H1 (cell line): ENCODE data around the gene DNTTIP2. TPM values are rescaled to one million over a fixed set of nuclear protein-coding genes. Genes with fewer than 3 reads are reported as not detected.

ENCODE experiments used
- CTCF ChIA-PET: fragments of 300-600 bp; sonication (Branson Sonifier 250); formaldehyde crosslinking; loops from one replicate; lab custom pipeline; 2021; ENCODE audit not compliant: partially characterized antibody; lab: Charles Lee
- POLR2A ChIA-PET: fragments of 300-600 bp; sonication (Branson Sonifier 250); formaldehyde crosslinking; loops from one replicate; lab custom pipeline; 2021; ENCODE audit warnings: inconsistent platforms; ENCODE audit not compliant: partially characterized antibody; lab: Charles Lee
- DNase-seq, 2 experiments: peaks; one replicate each; pipeline versions ENCODE4 v3.0.0 to v3.0.0-alpha.2; 2010 to 2022; ENCODE audit warnings: low spot score in 2 of 2, low read depth in 1 of 2, mixed read lengths in 1 of 2
- FAIRE-seq: peaks from 2 replicates; lab custom pipeline; 2011; peaks lifted over from hg19 to GRCh38; lab: Jason Lieb, UNC
- H2AFZ ChIP-seq: 2 replicates; pipeline ENCODE4 v1.8.1; 2012; ENCODE audit warnings: low read length, inconsistent platforms
- H2AK5ac ChIP-seq: 2 replicates; pipeline ENCODE4 v1.6.1; 2013; ENCODE audit warnings: low read depth, low read length
- H2BK120ac ChIP-seq: replicated peaks from 2 replicates; pipeline ENCODE3; 2013; ENCODE audit warnings: low read depth, low read length, inconsistent platforms
- H2BK12ac ChIP-seq: 2 replicates; pipeline ENCODE4 v1.6.1; 2013; ENCODE audit warnings: low read depth, low read length
- H2BK15ac ChIP-seq: 2 replicates; pipeline ENCODE4 v1.6.1; 2013; ENCODE audit warnings: low read length
- H2BK20ac ChIP-seq: 2 replicates; pipeline ENCODE4 v1.6.1; 2013; ENCODE audit warnings: low read length
- H2BK5ac ChIP-seq: 2 replicates; pipeline ENCODE4 v1.6.1; 2013; ENCODE audit warnings: low read depth, low read length
- H3K14ac ChIP-seq: 2 replicates; pipeline ENCODE4 v1.6.1; 2013; ENCODE audit warnings: inconsistent platforms; ENCODE audit not compliant: insufficient read length
- H3K18ac ChIP-seq: 2 replicates; pipeline ENCODE4 v1.6.1; 2013; ENCODE audit warnings: low read length; ENCODE audit errors: extremely low read depth
- H3K23ac ChIP-seq: 2 replicates; pipeline ENCODE4 v1.6.1; 2013; ENCODE audit warnings: inconsistent platforms; ENCODE audit not compliant: insufficient read length
- H3K23me2 ChIP-seq: 2 replicates; pipeline ENCODE4 v1.6.1; 2013; ENCODE audit warnings: low read depth, low read length
- H3K27ac ChIP-seq: 2 replicates; pipeline ENCODE4 v1.6.1; 2011; ENCODE audit warnings: low read depth, low read length, inconsistent platforms
- H3K27me3 ChIP-seq, 4 experiments: replicated peaks in 1 of 4; 1 replicate in 1 of 4; 2 replicates in 3 of 4; pipeline versions ENCODE4 v1.6.1 to v1.8.1; 2011 to 2013; ENCODE audit warnings: low read length in 3 of 4, mild to moderate bottlenecking in 3 of 4, inconsistent platforms in 2 of 4, mixed read lengths in 2 of 4, moderate library complexity in 1 of 4; ENCODE audit not compliant: control insufficient read depth in 3 of 4, insufficient read depth in 3 of 4; ENCODE audit errors: extremely low read depth in 1 of 4
- H3K36me3 ChIP-seq, 4 experiments: 2 replicates each; pipeline versions ENCODE4 v1.6.1 to v1.8.1; 2011 to 2013; ENCODE audit warnings: mild to moderate bottlenecking in 4 of 4, low read length in 3 of 4, moderate library complexity in 2 of 4, control low read depth in 1 of 4, inconsistent platforms in 1 of 4; ENCODE audit not compliant: insufficient read depth in 4 of 4, control insufficient read depth in 2 of 4
- H3K4ac ChIP-seq: replicated peaks from 2 replicates; pipeline ENCODE3; 2013; ENCODE audit warnings: low read length, low read depth, mixed read lengths, inconsistent platforms; ENCODE audit not compliant: insufficient read length
- H3K4me1 ChIP-seq, 4 experiments: replicated peaks in 1 of 4; 1 replicate in 1 of 4; 2 replicates in 3 of 4; pipeline versions ENCODE4 v1.6.1 to v1.8.1; 2011 to 2013; ENCODE audit warnings: low read length in 3 of 4, inconsistent platforms in 2 of 4, mixed read lengths in 1 of 4; ENCODE audit not compliant: insufficient read depth in 4 of 4, control insufficient read depth in 3 of 4
- H3K4me2 ChIP-seq, 2 experiments: 2 replicates each; pipeline versions ENCODE4 v1.6.1 to v1.8.1; 2011 to 2013; ENCODE audit warnings: low read depth in 2 of 2, low read length in 2 of 2, control low read depth in 1 of 2, inconsistent platforms in 1 of 2, mild to moderate bottlenecking in 1 of 2; ENCODE audit not compliant: insufficient read depth in 1 of 2
- H3K4me3 ChIP-seq, 4 experiments: fragments of 200-600, 300-600 bp in 1 of 4; sonication (generic), shearing (Covaris generic), sonication (Bioruptor Twin) in 1 of 4; 2 replicates each; pipeline versions ENCODE4 v1.5.1 to v1.8.1; 2011 to 2016; ENCODE audit warnings: low read length in 4 of 4, low read depth in 3 of 4, control low read depth in 2 of 4, inconsistent platforms in 2 of 4, mild to moderate bottlenecking in 2 of 4, mixed read lengths in 1 of 4, moderate library complexity in 1 of 4; ENCODE audit not compliant: insufficient read depth in 2 of 4; ENCODE audit errors: extremely low read depth in 1 of 4
- H3K56ac ChIP-seq: replicated peaks from 2 replicates; pipeline ENCODE3; 2013; ENCODE audit warnings: low read depth, mild to moderate bottlenecking, mixed read lengths, low read length, inconsistent platforms; ENCODE audit not compliant: insufficient read length
- H3K79me1 ChIP-seq: 2 replicates; pipeline ENCODE4 v1.6.1; 2013; ENCODE audit warnings: low read depth, low read length, control low read depth
- H3K79me2 ChIP-seq, 2 experiments: 2 replicates each; pipeline versions ENCODE4 v1.6.1 to v1.8.1; 2012 to 2013; ENCODE audit warnings: low read length in 2 of 2, mild to moderate bottlenecking in 2 of 2, inconsistent platforms in 1 of 2; ENCODE audit not compliant: insufficient read depth in 2 of 2, control insufficient read depth in 1 of 2
- H3K9ac ChIP-seq, 4 experiments: replicated peaks in 1 of 4; 1 replicate in 1 of 4; 2 replicates in 3 of 4; pipeline versions ENCODE4 v1.6.1 to v1.8.1; 2011 to 2013; ENCODE audit warnings: low read depth in 3 of 4, low read length in 3 of 4, control low read depth in 2 of 4, mild to moderate bottlenecking in 2 of 4, moderate library complexity in 2 of 4, inconsistent platforms in 1 of 4; ENCODE audit errors: extremely low read depth in 1 of 4
- H3K9me3 ChIP-seq, 2 experiments: 2 replicates each; pipeline versions ENCODE4 v1.6.1 to v1.8.1; 2012 to 2013; ENCODE audit warnings: mild to moderate bottlenecking in 2 of 2, moderate library complexity in 2 of 2, control low read depth in 1 of 2, inconsistent platforms in 1 of 2, low read depth in 1 of 2, low read length in 1 of 2, mixed read lengths in 1 of 2; ENCODE audit not compliant: insufficient read depth in 2 of 2
- H4K20me1 ChIP-seq, 2 experiments: replicated peaks in 1 of 2; 2 replicates each; pipeline versions ENCODE3 to v1.8.1; 2011 to 2013; ENCODE audit warnings: inconsistent platforms in 2 of 2, low read length in 2 of 2, mild to moderate bottlenecking in 1 of 2; ENCODE audit not compliant: insufficient read depth in 2 of 2, control insufficient read depth in 1 of 2
- H4K5ac ChIP-seq: 2 replicates; pipeline ENCODE4 v1.6.1; 2013; ENCODE audit warnings: low read length, low read depth, mixed read lengths, inconsistent platforms; ENCODE audit not compliant: insufficient read length
- H4K8ac ChIP-seq: 2 replicates; pipeline ENCODE4 v1.8.0; 2013; ENCODE audit warnings: mild to moderate bottlenecking, moderate library complexity, low read length, inconsistent platforms; ENCODE audit not compliant: insufficient read depth; ENCODE audit errors: extremely low read depth
- H4K91ac ChIP-seq: replicated peaks from 2 replicates; pipeline ENCODE3; 2013; ENCODE audit warnings: low read length, mixed read lengths, inconsistent platforms; ENCODE audit not compliant: insufficient read length
- ASH2L ChIP-seq: fragments of 200-600, 300-600 bp; sonication (generic); IDR thresholded peaks from one replicate; pipeline ENCODE4 v1.7.1; 2017; ENCODE audit warnings: low read length
- BACH1 ChIP-seq: IDR thresholded peaks from 2 replicates; pipeline ENCODE4 v1.6.1; 2012; ENCODE audit warnings: low read length, improper control_type of control experiment
- CEBPB ChIP-seq: IDR thresholded peaks from 2 replicates; pipeline ENCODE4 v1.6.1; 2012; ENCODE audit warnings: low read depth, low read length
- CTBP2 ChIP-seq: IDR thresholded peaks from 2 replicates; pipeline ENCODE4 v1.7.0; 2011; ENCODE audit warnings: borderline replicate concordance, mild to moderate bottlenecking, moderate library complexity, mixed read lengths, low read length; ENCODE audit not compliant: insufficient read depth, insufficient read length
- KDM4A ChIP-seq: IDR thresholded peaks from one replicate; pipeline ENCODE4 v1.7.1; 2012; ENCODE audit warnings: low read depth, mild to moderate bottlenecking, moderate library complexity, low read length, inconsistent platforms; ENCODE audit not compliant: severe bottlenecking
- SAP30 ChIP-seq: fragments of 300-600 bp; sonication (generic); IDR thresholded peaks from 2 replicates; pipeline ENCODE4 v1.7.1; 2012; ENCODE audit warnings: low read length, moderate library complexity, mild to moderate bottlenecking, inconsistent platforms; ENCODE audit not compliant: insufficient read depth, insufficient replicate concordance
- SIRT6 ChIP-seq: IDR thresholded peaks from one replicate; pipeline ENCODE4 v1.7.1; 2012; ENCODE audit warnings: low read length, inconsistent platforms
- SIX5 ChIP-seq: IDR thresholded peaks from 2 replicates; pipeline ENCODE4 v1.6.1; 2011; ENCODE audit warnings: mild to moderate bottlenecking, low read depth, low read length
- SP4 ChIP-seq: IDR thresholded peaks from 2 replicates; pipeline ENCODE4 v1.6.1; 2012; ENCODE audit warnings: low read length, inconsistent platforms
- TEAD4 ChIP-seq: IDR thresholded peaks from 2 replicates; pipeline ENCODE4 v1.6.1; 2012; ENCODE audit warnings: low read depth, low read length, inconsistent platforms, mixed read lengths
- WGBS, 2 experiments: shearing (Covaris generic) in 1 of 2; methylation state at CpG; one replicate each; pipeline versions ENCODE4 v1.1.6 to v1.1.7; 2013 to 2015; ENCODE audit warnings: low lambda C conversion rate in 2 of 2, mixed read lengths in 2 of 2, inconsistent platforms in 1 of 2, low coverage in 1 of 2, missing lambda C conversion rate in 1 of 2; ENCODE audit not compliant: insufficient replicate concordance in 2 of 2, insufficient coverage in 1 of 2, insufficient read length in 1 of 2; ENCODE audit errors: extremely low coverage in 1 of 2, missing lambda C conversion rate in 1 of 2; 5-methylcytosine and 5-hydroxymethylcytosine counted together
- polyA plus RNA-seq, 7 experiments: library from polyadenylated mRNA; depleted of rRNA in 3 of 7; stranded (reverse) in 5 of 7; unstranded in 2 of 7; fragments of >200 nt in 5 of 7; fragments of 200-250 nt in 2 of 7; gene quantifications; 1 replicate in 5 of 7; 2 replicates in 1 of 7; 4 replicates in 1 of 7; pipeline versions ENCODE4 v1.2.1 to v1.2.3, GENCODE V29; 2011 to 2013; ENCODE audit warnings: missing spikeins in 2 of 7, mixed read lengths in 2 of 7
- total RNA-seq: library from RNA; stranded (reverse); fragmentation: NEBNext Ultra II Directional; extraction: Animal tissue kit (Norgen Biotek cat#: 25700); gene quantifications from 2 replicates; pipeline ENCODE4 v1.2.1, GENCODE V29; 2021
- TF ChIP-seq, protein P1 (sequence below): IDR thresholded peaks from 2 replicates; pipeline ENCODE4 v1.6.1; 2011; ENCODE audit warnings: low read depth, mild to moderate bottlenecking, low read length; ENCODE audit not compliant: insufficient read depth
- TF ChIP-seq, protein P2 (sequence below): IDR thresholded peaks from 2 replicates; pipeline ENCODE4 v1.6.1; 2012; ENCODE audit warnings: inconsistent platforms

Gene DNTTIP2
- total and polyA plus RNA-seq, 2 of the 8 experiments (the other 6 are each of a cell fraction or from before 2014, with no cell fraction given): 6.3 to 80.4 TPM

DNA sequence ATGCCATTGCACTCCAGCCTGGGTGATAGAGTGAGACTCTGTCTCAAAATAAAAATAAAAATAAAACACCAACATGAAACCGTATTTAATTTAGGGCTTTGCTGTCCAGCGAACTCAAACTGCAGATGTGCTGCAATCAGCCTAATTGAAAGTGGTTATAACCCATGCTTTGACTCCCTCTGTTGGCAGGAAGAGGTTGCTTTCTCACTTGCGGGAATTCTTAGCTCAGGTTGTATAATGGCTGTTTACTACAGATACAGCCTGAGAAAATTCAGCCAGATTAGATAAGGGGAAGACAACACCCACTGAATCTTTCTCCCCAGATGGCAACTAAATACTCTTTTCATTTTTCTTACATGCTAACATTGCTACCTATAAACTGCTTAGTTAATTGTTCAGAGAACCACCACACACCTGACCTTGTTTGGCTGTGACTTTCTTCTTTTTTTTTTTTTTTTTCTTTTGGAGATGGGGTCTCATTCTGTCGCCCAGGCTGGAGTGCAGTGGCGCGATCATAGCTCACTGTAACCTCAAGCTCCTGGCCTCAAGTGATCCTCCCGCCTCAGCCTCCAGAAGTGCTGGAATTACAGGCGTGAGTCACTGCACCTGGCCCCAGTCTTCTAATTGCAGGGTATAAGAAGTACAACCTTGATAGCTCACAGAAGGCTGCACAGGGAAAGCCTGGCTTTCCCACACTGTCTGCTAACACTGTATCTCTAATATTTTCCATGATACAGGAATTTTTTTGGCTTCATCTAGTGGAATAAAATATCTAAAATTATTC is 34.6 kb downstream of the DNTTIP2 start:
- DNase-seq (no peak), FAIRE-seq (peak; percentile 78)
- Histone ChIP-seq H3K4me2 (no peak overlapping the region; a peak in 1 of 4 replicates), H3K79me1 (no peaks in the 10 kb centered on the region), H3K9ac (no peak overlapping the region), H3K23ac (no peak overlapping the region), H3K56ac (no peak overlapping the region), H4K20me1 (no peaks in the 10 kb centered on the region), H2BK12ac (0 out of 2 replicates have a peak overlapping the region, but pooled peaks have one; percentile 65), H3K79me2 (no peaks in the 10 kb centered on the region), H2BK20ac (no peak overlapping the region), H4K91ac (no peak overlapping the region), H2AK5ac (no peak overlapping the region), H2AFZ (no peak overlapping the region), H3K27me3 (no peaks in the 10 kb centered on the region; a peak in 1 of 7 replicates), H3K4ac (no peak overlapping the region), H2BK15ac (no peak overlapping the region), H3K4me3 (no peak overlapping the region), H3K14ac (no peak overlapping the region), H3K27ac (no peak overlapping the region), H2BK5ac (no peak overlapping the region), H3K36me3 (no peaks in the 10 kb centered on the region; a peak in 1 of 8 replicates), H2BK120ac (no peak overlapping the region), H4K5ac (no peak overlapping the region), H4K8ac (no peak overlapping the region), H3K23me2 (peaks cover 4% of the 10 kb centered on the region; the same call in 1 of the 2 replicates), H3K9me3 (no peaks in the 10 kb centered on the region), H3K4me1 (peaks cover 0 to 7% (median 3%) of the 10 kb centered on the region in 4 experiments; a peak in 2 of 7 replicates), H3K18ac (no peak overlapping the region)
- WGBS, 2 experiments: 79% methylated on average over 8 of the region's 8 CpGs; no CpG with 5 or more reads in 1 of the 2 experiments
- POLR2A ChIA-PET: interaction anchor here (0.6 to 2.5 kb wide), 9 partner anchors 10 to 278 kb away, joined by 3 to 8 read pairs (median 5); no protein-coding TSS in a partner anchor
- CTCF ChIA-PET: interaction anchor here (0.6 to 14.0 kb wide), 57 partner anchors 10 to 671 kb away, joined by 3 to 324 read pairs (median 4); partner anchors contain the start of gene BCAR3
- TF ChIP-seq CTBP2 (no peak), CEBPB (peak; percentile 78), SP4 (no peak), TEAD4 (0 out of 2 replicates have a peak, but pooled peaks have one; percentile 22), ASH2L (no peak), SIRT6 (no peak), SAP30 (no peak), BACH1 (no peak), KDM4A (no peak), SIX5 (no peak)
- TF ChIP-seq, protein P1, sequence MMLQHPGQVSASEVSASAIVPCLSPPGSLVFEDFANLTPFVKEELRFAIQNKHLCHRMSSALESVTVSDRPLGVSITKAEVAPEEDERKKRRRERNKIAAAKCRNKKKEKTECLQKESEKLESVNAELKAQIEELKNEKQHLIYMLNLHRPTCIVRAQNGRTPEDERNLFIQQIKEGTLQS: no peak
- TF ChIP-seq, protein P2, sequence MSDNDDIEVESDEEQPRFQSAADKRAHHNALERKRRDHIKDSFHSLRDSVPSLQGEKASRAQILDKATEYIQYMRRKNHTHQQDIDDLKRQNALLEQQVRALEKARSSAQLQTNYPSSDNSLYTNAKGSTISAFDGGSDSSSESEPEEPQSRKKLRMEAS: no peak
